HL-60 (cell line): ENCODE measurements around the gene ZFP90.

Experiments
- GABPA ChIP-seq: IDR thresholded peaks from 2 replicates; pipeline ENCODE4 v1.6.1; 2012; ENCODE audit warnings: low read depth
- POLR2AphosphoS5 ChIP-seq: IDR thresholded peaks from 2 replicates; pipeline ENCODE4 v1.6.1; 2012; ENCODE audit warnings: low read depth
- TF ChIP-seq, protein P1 (sequence below): IDR thresholded peaks from one replicate; pipeline ENCODE4 v1.5.1; 2011; ENCODE audit warnings: low read length, control low read depth, inconsistent platforms; ENCODE audit not compliant: insufficient read depth

DNA sequence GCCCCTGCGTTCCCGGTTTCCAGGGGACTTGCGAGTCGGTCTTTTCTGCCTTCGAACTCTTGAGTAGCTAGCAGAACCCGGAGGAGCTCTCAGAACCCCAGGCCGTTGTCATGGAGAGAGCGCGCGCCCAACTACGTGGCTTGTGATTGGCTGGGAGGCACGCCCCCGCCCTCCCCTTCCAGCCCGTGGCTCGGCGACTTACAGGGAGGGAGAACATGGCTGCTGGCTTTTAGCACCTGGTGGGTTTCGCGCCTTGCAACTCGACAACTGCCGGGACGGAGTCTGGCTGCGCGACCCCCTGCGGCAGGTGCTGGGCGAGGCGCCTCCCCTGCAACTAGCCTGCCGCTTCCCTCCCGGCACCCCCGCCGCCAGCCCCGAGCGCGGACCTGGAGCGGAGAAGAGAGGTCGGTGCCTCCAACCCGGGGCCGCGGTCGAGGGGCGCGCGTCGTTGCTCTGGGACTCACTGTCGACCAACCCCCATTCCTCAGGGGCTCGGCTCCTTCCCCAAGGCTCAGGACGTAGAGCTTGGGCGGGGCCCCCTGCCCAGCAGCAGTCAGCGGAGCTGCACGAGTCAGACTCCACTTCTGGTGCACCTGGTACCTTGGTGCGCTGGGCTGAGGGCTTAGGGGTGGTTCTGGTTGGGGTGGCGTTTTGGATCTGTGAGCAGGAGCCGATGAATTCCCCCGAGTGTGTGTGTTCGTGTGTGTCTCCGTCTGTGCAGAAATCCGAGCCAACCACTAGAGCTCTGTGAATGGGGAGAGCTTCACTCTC, 9.0 kb upstream of the ZFP90 start:
- TF ChIP-seq, protein P1, sequence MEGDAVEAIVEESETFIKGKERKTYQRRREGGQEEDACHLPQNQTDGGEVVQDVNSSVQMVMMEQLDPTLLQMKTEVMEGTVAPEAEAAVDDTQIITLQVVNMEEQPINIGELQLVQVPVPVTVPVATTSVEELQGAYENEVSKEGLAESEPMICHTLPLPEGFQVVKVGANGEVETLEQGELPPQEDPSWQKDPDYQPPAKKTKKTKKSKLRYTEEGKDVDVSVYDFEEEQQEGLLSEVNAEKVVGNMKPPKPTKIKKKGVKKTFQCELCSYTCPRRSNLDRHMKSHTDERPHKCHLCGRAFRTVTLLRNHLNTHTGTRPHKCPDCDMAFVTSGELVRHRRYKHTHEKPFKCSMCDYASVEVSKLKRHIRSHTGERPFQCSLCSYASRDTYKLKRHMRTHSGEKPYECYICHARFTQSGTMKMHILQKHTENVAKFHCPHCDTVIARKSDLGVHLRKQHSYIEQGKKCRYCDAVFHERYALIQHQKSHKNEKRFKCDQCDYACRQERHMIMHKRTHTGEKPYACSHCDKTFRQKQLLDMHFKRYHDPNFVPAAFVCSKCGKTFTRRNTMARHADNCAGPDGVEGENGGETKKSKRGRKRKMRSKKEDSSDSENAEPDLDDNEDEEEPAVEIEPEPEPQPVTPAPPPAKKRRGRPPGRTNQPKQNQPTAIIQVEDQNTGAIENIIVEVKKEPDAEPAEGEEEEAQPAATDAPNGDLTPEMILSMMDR: no peak
- TF ChIP-seq GABPA (no peak), POLR2AphosphoS5 (no peak)
